ENCODE results near the gene MFAP3.
"Not testable (repeated sequence)": the region's sequence is repeated elsewhere in the genome, so short reads cannot be mapped to it uniquely, and the experiment has no call there.

DNA sequence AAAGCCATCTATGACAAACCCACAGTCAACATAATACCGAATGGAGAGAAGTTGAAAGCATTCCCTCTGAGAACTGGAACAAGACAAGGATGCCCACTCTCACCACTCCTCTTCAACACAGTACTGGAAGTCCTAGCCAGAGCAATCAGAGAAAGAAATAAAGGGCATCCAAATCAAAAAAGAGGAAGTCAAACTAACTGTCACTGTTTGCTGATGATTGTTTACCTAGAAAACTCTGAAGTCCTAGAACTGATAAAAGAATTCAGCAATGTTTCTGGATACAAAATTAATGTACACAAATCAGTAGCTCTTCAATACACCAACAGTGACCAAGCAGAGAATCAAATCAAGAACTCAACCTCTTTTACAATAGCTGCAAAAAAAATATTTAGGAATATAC lies 19.8 kb upstream of the MFAP3 start:
- TF ChIP-seq, protein P1, sequence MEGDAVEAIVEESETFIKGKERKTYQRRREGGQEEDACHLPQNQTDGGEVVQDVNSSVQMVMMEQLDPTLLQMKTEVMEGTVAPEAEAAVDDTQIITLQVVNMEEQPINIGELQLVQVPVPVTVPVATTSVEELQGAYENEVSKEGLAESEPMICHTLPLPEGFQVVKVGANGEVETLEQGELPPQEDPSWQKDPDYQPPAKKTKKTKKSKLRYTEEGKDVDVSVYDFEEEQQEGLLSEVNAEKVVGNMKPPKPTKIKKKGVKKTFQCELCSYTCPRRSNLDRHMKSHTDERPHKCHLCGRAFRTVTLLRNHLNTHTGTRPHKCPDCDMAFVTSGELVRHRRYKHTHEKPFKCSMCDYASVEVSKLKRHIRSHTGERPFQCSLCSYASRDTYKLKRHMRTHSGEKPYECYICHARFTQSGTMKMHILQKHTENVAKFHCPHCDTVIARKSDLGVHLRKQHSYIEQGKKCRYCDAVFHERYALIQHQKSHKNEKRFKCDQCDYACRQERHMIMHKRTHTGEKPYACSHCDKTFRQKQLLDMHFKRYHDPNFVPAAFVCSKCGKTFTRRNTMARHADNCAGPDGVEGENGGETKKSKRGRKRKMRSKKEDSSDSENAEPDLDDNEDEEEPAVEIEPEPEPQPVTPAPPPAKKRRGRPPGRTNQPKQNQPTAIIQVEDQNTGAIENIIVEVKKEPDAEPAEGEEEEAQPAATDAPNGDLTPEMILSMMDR (IDR thresholded peaks at IDR 0.05) = not testable (repeated sequence)
- not testable (repeated sequence) for TF ChIP-seq POLR2A (IDR thresholded peaks at IDR 0.05)

Data from breast epithelium (tissue), 3 donors.